GM19397 (cell line): ENCODE results near the gene EXOC3L2.
"Not testable (repeated sequence)": the region's sequence is repeated elsewhere in the genome, so short reads cannot be mapped to it uniquely, and the experiment has no call there.

Experiments
- ATAC-seq: cut with Tn5 transposase; IDR thresholded peaks from one replicate; pipeline ENCODE4 v1.9.1; 2021; ENCODE audit warnings: mild to moderate bottlenecking, moderate library complexity; ENCODE audit not compliant: unreplicated experiment

EXOC3L2 gene

DNA sequence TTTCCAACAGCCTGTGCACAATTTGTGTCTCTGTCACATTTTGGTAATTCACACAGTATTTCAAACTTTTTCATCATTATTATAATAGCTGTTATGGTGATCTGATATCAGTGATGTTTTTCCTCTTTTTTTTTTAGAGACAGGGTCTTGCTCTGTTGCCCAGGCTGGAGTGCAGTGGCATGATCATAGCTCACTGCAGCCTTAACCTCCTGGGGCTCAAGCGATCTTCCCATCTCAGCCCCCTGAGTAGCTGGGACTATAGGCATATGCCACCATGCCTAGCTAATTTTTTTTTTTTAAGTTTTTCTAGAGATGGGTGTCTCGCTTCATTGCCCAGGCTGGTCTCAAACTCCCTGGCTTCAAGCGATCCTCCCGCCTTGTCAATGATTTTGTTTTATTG lies 11.6 kb upstream of the EXOC3L2 start:
- no peak for ATAC-seq

- no peak for ATAC-seq
These were observed 10.5 kb upstream of the EXOC3L2 start for GRCh38 chr19:45255611-45256157.

DNA sequence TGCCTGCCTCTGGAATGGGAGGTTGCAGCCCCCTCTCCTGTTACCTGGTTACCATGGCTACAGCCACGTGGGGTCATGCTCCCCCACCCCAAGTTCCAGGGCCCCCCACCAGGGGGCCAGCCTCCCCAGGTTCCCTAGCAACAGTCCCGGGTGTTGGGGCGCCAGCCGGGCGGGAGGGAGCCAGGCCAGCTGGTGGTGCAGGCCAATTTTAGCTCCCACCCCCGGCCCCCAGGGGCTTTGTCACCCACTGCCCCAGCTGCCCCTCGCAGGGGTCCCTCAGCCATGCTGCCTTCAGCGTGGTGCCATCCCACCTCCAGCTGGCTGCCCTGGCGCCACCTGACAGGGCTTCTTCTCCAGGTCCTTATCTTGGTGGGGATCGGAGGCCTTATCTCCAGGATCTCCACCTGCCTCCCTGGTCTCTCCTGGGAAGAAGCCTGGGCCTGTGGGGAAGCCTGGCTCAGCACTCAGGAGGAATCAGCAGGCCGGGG lies 8.9 kb upstream of the EXOC3L2 start:
- ATAC-seq: no peak

DNA sequence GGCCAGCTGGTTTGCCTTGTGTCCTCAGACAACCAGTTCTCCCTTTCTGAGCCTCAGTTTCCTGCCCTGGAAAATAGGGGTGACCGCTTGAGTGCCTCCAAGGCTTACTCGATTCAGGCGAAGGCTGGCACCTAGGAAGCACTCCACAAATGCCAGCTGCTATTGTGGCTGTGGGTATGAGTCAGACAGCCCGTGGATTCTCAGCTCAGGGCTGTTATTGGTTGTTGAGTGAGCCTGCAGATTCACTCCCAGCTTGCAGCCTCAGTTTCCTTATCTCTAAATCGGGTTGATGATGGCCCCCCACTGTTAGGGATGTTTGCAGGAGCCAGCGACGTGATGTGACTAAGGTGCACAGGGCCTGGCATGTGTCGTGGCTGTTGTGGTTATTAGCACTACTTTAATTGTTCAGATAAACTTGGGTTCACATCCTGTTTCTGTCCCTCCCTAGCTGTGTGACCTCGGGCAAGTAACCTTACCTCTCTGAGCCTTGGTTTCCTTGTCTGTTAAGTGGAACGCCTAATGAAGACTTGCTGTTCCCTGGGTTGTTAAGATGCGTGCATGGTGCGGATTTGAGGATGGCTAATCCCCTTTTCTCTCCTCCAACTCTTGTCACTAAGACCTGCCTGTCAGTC lies 8.3 kb upstream of the EXOC3L2 start:
- ATAC-seq: no peak

- no peak for ATAC-seq
These were observed 6.5 kb upstream of the EXOC3L2 start for GRCh38 chr19:45251452-45252354.

GRCh38 chr19:45250832-45251451 lies 5.7 kb upstream of the EXOC3L2 start, which contains the start of gene MARK4:
Gene MARK4 (plus strand): TSS chr19:45251271. CDS start chr19:45251589, 318 bp downstream.
- ATAC-seq: no peak

- no peak for ATAC-seq
These were observed 5.1 kb upstream of the EXOC3L2 start for GRCh38 chr19:45250216-45250831.

- ATAC-seq: no peak
These were observed 4.2 kb upstream of the EXOC3L2 start for GRCh38 chr19:45249261-45250033.

- ATAC-seq: no peak
These were observed 1.9 kb upstream of the EXOC3L2 start for GRCh38 chr19:45247136-45247535.

DNA sequence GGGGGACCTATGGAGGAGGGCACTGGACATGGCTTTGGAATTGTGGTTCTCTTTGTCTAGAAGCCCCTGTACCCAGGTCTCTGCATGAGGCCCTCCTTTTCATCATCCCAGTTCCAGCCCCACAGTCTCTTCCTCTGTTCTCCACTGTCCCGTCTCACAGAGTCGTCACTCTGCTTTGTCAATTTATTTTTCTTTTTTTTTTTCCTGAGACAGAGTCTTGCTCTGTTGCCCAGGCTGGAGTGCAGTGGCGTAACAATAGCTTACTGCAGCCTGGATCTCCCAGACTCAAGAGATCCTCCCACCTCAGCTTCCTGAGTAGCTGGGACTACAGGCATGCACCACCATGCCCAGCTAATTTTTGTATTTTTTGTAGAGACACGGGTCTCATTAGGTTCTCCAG lies 619 bp upstream of the EXOC3L2 start:
- ATAC-seq: no peak

GRCh38 chr19:45244133-45244794 lies 943 bp downstream of the EXOC3L2 start:
- no peak for ATAC-seq

- ATAC-seq: no peak
These were observed 2.0 kb downstream of the EXOC3L2 start for GRCh38 chr19:45243144-45243732.

DNA sequence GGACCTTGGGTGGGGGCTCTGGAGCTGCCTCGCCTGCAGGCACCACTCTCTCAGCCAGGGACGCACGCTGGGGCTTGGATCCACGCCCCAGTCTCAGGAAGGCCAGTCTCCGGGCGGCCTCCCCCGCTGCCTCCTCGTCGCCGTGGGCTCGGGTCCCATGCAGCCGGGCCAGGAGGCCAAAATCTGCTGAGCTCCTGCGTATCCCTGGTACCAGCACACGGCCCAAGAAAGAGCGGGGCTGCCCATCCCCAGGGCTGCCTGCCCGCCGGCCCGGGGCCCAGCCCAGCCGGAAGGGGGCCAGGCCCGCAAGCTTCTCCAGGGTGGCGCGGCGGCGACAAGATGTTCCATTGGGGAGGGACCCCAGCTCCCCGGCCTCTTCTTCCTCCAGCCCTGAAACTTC lies 6.7 kb downstream of the EXOC3L2 start:
- no peak for ATAC-seq

DNA sequence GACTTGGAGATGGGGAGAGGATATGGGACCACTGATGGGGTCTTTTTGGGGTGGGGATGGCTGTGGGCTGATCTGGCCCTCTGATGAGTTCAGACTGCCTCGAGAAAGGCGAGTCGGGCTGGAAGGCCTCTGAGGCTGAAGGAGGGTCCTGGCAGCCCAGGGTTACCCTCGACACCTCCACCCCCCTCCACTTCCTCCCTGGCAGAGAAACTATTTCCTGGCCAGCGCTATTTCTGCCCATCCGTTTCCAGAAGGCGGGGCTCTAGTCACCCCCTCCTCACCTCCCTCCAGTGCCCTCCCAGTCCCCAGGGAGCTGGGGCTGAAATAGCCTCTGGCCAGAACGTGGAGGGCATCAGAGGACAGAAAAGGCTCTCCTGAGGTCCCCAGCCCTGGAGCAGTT lies 9.7 kb downstream of the EXOC3L2 start:
- ATAC-seq: no peak

DNA sequence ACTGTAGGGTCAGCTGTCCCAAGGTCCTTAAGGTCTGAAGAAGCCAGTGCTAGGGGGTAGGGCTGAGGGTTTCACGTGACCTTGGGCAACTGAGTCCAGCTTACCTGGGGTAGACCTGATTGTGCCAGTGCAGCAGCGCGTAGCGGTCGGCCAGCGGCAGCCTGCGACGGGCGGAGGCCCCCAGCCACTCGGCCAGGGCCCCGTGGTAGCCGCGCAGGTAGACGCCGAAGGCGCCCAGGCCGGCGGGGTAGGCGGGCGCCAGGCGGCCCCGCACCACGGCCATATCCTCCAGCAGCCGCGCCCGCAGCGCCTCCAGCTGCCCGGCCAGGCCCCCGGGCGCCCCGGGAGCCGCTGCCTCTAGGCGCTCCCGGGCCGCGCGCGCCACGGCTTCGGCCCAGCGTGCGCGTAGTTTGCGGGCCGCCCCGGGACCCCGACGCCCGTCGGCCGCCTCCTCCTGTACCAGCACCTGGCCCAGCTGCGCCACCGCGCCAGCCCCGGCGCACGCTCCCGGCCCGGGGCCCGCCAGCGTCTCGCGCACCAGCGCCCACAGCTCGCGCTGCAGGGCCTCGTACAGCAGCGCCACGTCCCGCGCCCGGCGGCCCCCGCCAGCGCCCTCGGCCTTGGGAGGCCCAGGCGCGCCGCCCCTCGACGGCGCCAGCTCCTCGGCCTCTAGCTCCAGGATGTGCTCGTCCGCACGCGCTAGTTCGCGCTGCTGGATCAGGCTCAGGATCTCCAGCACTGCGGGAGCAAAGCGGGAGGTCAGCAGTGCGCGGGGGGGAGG lies 10.9 kb downstream of the EXOC3L2 start:
- no peak for ATAC-seq

DNA sequence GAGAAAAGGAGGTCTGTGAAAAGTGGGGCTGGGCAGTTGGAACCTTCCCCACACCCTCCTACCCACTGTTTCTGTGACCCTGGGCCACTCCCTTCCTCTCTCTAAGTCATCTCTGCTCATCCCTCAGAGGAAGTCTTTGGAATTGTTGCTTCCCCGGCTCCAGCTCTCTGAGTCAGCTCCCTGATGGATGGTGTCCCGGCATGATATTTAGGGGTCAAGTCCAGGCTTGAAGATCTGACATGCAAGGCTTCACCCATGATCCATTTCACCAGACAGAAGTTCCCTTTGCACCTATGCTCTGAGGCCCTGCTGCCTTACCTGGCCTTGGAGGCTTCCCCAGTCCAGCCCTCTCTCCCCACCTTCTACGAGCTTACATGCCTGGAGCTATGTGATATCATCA lies 13.3 kb downstream of the EXOC3L2 start:
- ATAC-seq: no peak

DNA sequence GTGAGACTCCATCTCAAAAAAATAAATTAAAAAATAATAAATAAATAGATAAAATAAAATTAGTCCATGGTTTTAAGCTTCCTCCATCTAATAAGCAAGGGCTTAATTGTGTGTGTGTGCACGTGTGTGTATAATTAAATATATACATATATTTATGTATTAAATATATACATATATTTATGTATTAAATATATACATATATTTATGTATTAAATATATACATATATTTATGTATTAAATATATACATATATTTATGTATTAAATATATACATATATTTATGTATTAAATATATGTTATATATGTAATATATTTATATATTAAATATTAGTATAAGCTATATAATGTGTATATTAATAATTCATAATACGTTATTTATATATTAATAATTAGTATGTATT lies 16.2 kb downstream of the EXOC3L2 start:
- ATAC-seq: not testable (repeated sequence)

- no peak for ATAC-seq
These were observed 20.6 kb downstream of the EXOC3L2 start for GRCh38 chr19:45224645-45225044.
